Measurements from ENCODE around the gene ULK4. TPM values are rescaled to one million over a fixed set of nuclear protein-coding genes. Genes with fewer than 3 reads are reported as not detected.

The ULK4 gene
- total RNA-seq, 3 donors from 2014 or later = 7.2 to 10.1 (median 9.5) TPM

GRCh38 chr3:41258239-41258800 is 703.6 kb downstream of the ULK4 start:
- no peaks in the 10 kb centered on the region for H3K4me1 ChIP-seq (ENCODE audit: low read depth)
- H3K9me3 ChIP-seq = no peaks in the 10 kb centered on the region
- ATAC-seq (no peak), DNase-seq (no peak)
- H3K36me3 ChIP-seq (ENCODE audit: low read depth) = no peaks in the 10 kb centered on the region
- no peak overlapping the region for H3K4me3 ChIP-seq
- TF ChIP-seq, protein P1, sequence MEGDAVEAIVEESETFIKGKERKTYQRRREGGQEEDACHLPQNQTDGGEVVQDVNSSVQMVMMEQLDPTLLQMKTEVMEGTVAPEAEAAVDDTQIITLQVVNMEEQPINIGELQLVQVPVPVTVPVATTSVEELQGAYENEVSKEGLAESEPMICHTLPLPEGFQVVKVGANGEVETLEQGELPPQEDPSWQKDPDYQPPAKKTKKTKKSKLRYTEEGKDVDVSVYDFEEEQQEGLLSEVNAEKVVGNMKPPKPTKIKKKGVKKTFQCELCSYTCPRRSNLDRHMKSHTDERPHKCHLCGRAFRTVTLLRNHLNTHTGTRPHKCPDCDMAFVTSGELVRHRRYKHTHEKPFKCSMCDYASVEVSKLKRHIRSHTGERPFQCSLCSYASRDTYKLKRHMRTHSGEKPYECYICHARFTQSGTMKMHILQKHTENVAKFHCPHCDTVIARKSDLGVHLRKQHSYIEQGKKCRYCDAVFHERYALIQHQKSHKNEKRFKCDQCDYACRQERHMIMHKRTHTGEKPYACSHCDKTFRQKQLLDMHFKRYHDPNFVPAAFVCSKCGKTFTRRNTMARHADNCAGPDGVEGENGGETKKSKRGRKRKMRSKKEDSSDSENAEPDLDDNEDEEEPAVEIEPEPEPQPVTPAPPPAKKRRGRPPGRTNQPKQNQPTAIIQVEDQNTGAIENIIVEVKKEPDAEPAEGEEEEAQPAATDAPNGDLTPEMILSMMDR (IDR thresholded peaks at IDR 0.05) = no peak
- intact Hi-C loops (cut with DNase I, micrococcal nuclease) = no loop called here

- no peaks in the 10 kb centered on the region for H3K4me1 ChIP-seq (ENCODE audit: low read depth)
- TF ChIP-seq, protein P1 (IDR thresholded peaks at IDR 0.05) = no peak
- no peaks in the 10 kb centered on the region for H3K9me3 ChIP-seq
- ATAC-seq = no peak
- H3K36me3 ChIP-seq (ENCODE audit: low read depth) = no peaks in the 10 kb centered on the region
- intact Hi-C loops (cut with DNase I, micrococcal nuclease) = no loop called here
- no peak overlapping the region for H3K4me3 ChIP-seq
- no peak for DNase-seq
Observed at GRCh38 chr3:41251593-41251992, 710.3 kb downstream of the ULK4 start.

DNA sequence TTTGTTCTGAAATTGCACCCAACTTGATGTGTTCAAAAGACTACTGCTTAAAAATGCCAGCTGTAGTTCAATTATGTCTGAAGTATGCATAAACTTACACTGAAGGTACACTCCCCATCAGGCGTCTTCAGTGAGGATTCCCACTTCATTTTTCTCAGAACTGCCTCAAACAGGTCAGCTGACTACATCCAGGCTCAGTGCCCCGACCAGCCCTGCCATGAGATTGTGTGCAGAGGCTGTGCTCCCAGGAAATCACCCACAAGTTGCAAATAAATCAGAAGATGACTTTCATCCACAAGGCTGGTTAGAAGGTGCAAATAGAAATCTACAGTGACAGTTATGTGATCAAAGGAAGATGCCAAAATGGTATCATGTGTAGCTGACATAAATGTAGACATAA is 711.1 kb downstream of the ULK4 start:
- DNase-seq = no peak
- Histone ChIP-seq H3K4me1 (ENCODE audit: low read depth) (no peaks in the 10 kb centered on the region), H3K9me3 (no peaks in the 10 kb centered on the region), H3K4me3 (no peak overlapping the region), H3K36me3 (ENCODE audit: low read depth) (no peaks in the 10 kb centered on the region)
- TF ChIP-seq, protein P1 (IDR thresholded peaks at IDR 0.05) = no peak
- no peak for ATAC-seq
- intact Hi-C loops (cut with DNase I, micrococcal nuclease) = no loop called here

- TF ChIP-seq, protein P1 (IDR thresholded peaks at IDR 0.05) = no peak
Observed at GRCh38 chr3:41249318-41249717, 712.6 kb downstream of the ULK4 start.

GRCh38 chr3:41248525-41248924 is 713.4 kb downstream of the ULK4 start:
- DNase-seq = no peak
- Histone ChIP-seq H3K36me3 (ENCODE audit: low read depth) (no peaks in the 10 kb centered on the region), H3K4me3 (no peak overlapping the region), H3K4me1 (ENCODE audit: low read depth) (no peaks in the 10 kb centered on the region), H3K9me3 (no peaks in the 10 kb centered on the region)
- TF ChIP-seq, protein P1 (IDR thresholded peaks at IDR 0.05) = no peak
- ATAC-seq = no peak
- intact Hi-C loops (cut with DNase I, micrococcal nuclease) = no loop called here

More at GRCh38 chr3:41249318-41249717, 712.6 kb downstream of the ULK4 start:
- ATAC-seq (no peak), DNase-seq (no peak)
- intact Hi-C loops (cut with DNase I, micrococcal nuclease) = no loop called here
- H3K9me3 ChIP-seq = no peaks in the 10 kb centered on the region
- no peaks in the 10 kb centered on the region for H3K36me3 ChIP-seq (ENCODE audit: low read depth)
- H3K4me1 ChIP-seq (ENCODE audit: low read depth) = no peaks in the 10 kb centered on the region
- H3K4me3 ChIP-seq = no peak overlapping the region
